AG04450 (cell line): ENCODE measurements around the gene ZACN. TPM values are rescaled to one million over a fixed set of nuclear protein-coding genes. Genes with fewer than 3 reads are reported as not detected.
A peak's percentile ranks its signal among the peaks of the same experiment; 100 is the strongest.

Experiments used
- CTCF ChIA-PET: fragments of 300-600, 350-600 bp; formaldehyde crosslinking; extraction: SDS; loops from one replicate; lab custom pipeline; 2022; ENCODE audit warnings: antibody characterized with exemption, inconsistent platforms; lab: Charles Lee
- POLR2A ChIA-PET: fragments of 350-600 bp; formaldehyde crosslinking; extraction: SDS; loops from one replicate; lab custom pipeline; 2021; ENCODE audit warnings: antibody characterized with exemption, inconsistent platforms; lab: Yijun Ruan, JAX
- DNase-seq: peaks from one replicate; pipeline ENCODE4 v3.0.0-alpha.2; 2011; ENCODE audit warnings: low read depth, low spot score
- H3K27ac ChIP-seq: one replicate; pipeline ENCODE4 v1.5.1; 2012; ENCODE audit warnings: low read depth, low read length, control low read depth
- H3K27me3 ChIP-seq: one replicate; pipeline ENCODE4 v1.6.0; 2012; ENCODE audit warnings: low read length; ENCODE audit not compliant: control insufficient read depth, insufficient read depth
- H3K4me3 ChIP-seq: 2 replicates; pipeline ENCODE4 v1.5.1; 2011; ENCODE audit warnings: mild to moderate bottlenecking, low read depth, low read length, control low read depth
- H3K9me3 ChIP-seq: 2 replicates; pipeline ENCODE4 v1.5.1; 2012; ENCODE audit warnings: low read length; ENCODE audit not compliant: control insufficient read depth, insufficient read depth
- CTCF ChIP-seq: IDR thresholded peaks from 2 replicates; pipeline ENCODE4 v1.5.1; 2011; ENCODE audit warnings: low read depth, low read length, control low read depth, inconsistent platforms
- polyA plus RNA-seq: library from polyadenylated mRNA; depleted of rRNA; stranded (reverse); fragments of >200 nt; gene quantifications from 2 replicates; pipeline ENCODE4 v1.2.3, GENCODE V29; 2011; rRNA removed
- small RNA-seq: library from RNA; depleted of rRNA; stranded (forward); fragments of <200 nt; gene quantifications from one replicate; pipeline ENCODE3, GENCODE V24; 2012; ENCODE audit warnings: low read depth; ENCODE audit not compliant: insufficient read length

ZACN gene
- polyA plus RNA-seq, 1 experiment, result not detected

- H3K4me3 ChIP-seq, result no peak overlapping the region
- ChIA-PET CTCF (interaction anchor here (0.8 to 1.1 kb wide), 2 partner anchors 51 to 149 kb away, joined by 3 read pairs; no protein-coding TSS in a partner anchor), POLR2A (no interaction called here)
- H3K9me3 ChIP-seq, result no peaks in the 10 kb centered on the region
- no peak for TF ChIP-seq CTCF
- no peak overlapping the region for H3K27ac ChIP-seq
- DNase-seq, result no peak
- H3K27me3 ChIP-seq, result peaks cover 67% of the 10 kb centered on the region
Observed at GRCh38 chr17:76130473-76130872, 51.5 kb downstream of the ZACN start.

GRCh38 chr17:76131051-76131691 lies 52.2 kb downstream of the ZACN start:
- no peak for TF ChIP-seq CTCF
- POLR2A ChIA-PET, result no interaction called here
- Histone ChIP-seq H3K9me3 (no peaks in the 10 kb centered on the region; the same call in 1 of the 2 replicates), H3K4me3 (no peak overlapping the region), H3K27me3 (peaks cover 74% of the 10 kb centered on the region), H3K27ac (no peak overlapping the region)
- CTCF ChIA-PET, result no interaction called here
- DNase-seq, result no peak

GRCh38 chr17:76131692-76132573 lies 53.0 kb downstream of the ZACN start:
- Histone ChIP-seq H3K27ac (no peak overlapping the region), H3K27me3 (peaks cover 77% of the 10 kb centered on the region), H3K9me3 (no peaks in the 10 kb centered on the region; the same call in 1 of the 2 replicates), H3K4me3 (no peak overlapping the region)
- no peak for DNase-seq
- TF ChIP-seq CTCF, result no peak
- ChIA-PET CTCF (interaction anchor here (1.0 kb wide), 1 partner anchor 147 kb away, joined by 3 read pairs; no protein-coding TSS in a partner anchor), POLR2A (no interaction called here)

Small RNAs within 50 kb of the gene (small RNA-seq; reads per million reads assigned to genes)
- 4.3 reads per million, percentile 43 among the genes with 10 or more reads in this experiment for gene MIR6868

Other genes with a start within 250 kb of the ZACN start
- 0.11 and 0.16 TPM in 2 replicates for gene UNC13D, start 234.8 kb upstream of the ZACN start, polyA plus RNA-seq
- gene WBP2, start 223.8 kb upstream of the ZACN start, polyA plus RNA-seq, result 33.3 and 35.3 TPM in 2 replicates
- 5.7 and 9.2 TPM in 2 replicates for gene TRIM47, start 200.6 kb upstream of the ZACN start, polyA plus RNA-seq
- 6.5 and 8.7 TPM in 2 replicates for gene TRIM65, start 182.2 kb upstream of the ZACN start, polyA plus RNA-seq
- gene MRPL38, start 174.3 kb upstream of the ZACN start, polyA plus RNA-seq, result 16.6 and 21.9 TPM in 2 replicates
- 2.5 and 4.0 TPM in 2 replicates for gene FBF1, start 138.1 kb upstream of the ZACN start, polyA plus RNA-seq
- 30.7 and 32.8 TPM in 2 replicates for gene ACOX1, start 100.0 kb upstream of the ZACN start, polyA plus RNA-seq
- 9.1 and 11.5 TPM in 2 replicates for gene TEN1, start 99.9 kb upstream of the ZACN start, polyA plus RNA-seq
- gene CDK3, start 78.3 kb upstream of the ZACN start, polyA plus RNA-seq, result 2.7 and 2.9 TPM in 2 replicates
- gene EVPL, start 51.9 kb upstream of the ZACN start, polyA plus RNA-seq, result not detected in 2 replicates
- 82.9 and 101 TPM in 2 replicates for gene SRP68, start 6.7 kb upstream of the ZACN start, polyA plus RNA-seq
- gene GALR2, start 4.4 kb upstream of the ZACN start, polyA plus RNA-seq, result 0.06 TPM in 1 of 2 replicates, not detected in the other
- 97.6 and 114 TPM in 2 replicates for gene EXOC7, start 24.6 kb downstream of the ZACN start, polyA plus RNA-seq
- not detected in 2 replicates for gene FOXJ1, start 62.1 kb downstream of the ZACN start, polyA plus RNA-seq
- gene RNF157, start 161.3 kb downstream of the ZACN start, polyA plus RNA-seq, result 1.6 and 1.8 TPM in 2 replicates
- 16.3 and 18.1 TPM in 2 replicates for gene UBALD2, start 186.2 kb downstream of the ZACN start, polyA plus RNA-seq
- gene QRICH2, start 229.1 kb downstream of the ZACN start, polyA plus RNA-seq, result 1.1 and 1.2 TPM in 2 replicates